Fibroblast of mammary gland (primary cell): ENCODE data around the gene PRLH.

Experiments
- DNase-seq: peaks from one replicate; pipeline ENCODE4 v3.0.0-alpha.2; 2010; ENCODE audit warnings: low read depth
- H3K4me3 ChIP-seq: 2 replicates; pipeline ENCODE4 v1.5.1; 2011; ENCODE audit warnings: low read depth, mild to moderate bottlenecking, low read length, moderate library complexity; ENCODE audit not compliant: control insufficient read depth
- TF ChIP-seq, protein P1 (sequence below): conservative IDR thresholded peaks from 2 replicates; pipeline ENCODE4 v1.5.1; 2011; ENCODE audit warnings: low read depth, low read length, inconsistent platforms; ENCODE audit not compliant: control insufficient read depth, insufficient read depth

Gene PRLH

DNA sequence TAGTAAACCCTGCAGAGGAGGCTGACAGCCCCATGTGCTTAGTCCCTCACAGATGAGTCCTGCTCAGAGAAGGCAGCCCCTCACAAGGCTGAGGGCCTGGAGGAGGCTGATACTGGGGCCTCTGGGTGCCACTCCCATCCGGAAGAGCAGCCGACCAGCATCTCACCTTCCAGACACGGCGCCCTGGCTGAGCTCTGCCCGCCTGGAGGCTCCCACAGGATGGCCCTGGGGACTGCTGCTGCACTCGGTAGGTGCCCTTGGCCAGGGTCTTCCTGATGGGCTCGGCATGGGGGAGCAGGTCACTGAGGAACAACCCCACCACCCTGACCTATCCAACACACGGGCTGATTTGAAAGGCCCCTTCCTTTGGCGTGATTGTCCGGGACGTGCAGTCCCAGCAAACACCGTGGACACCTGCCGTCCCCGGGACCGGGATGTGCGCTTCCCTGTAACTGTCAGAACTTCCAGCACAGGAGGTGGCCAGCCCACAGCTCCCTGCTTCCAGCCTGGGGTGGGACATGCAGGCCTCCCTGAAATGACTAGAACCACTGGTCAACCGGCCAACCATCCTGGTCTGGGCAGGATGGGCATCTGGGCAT lies 40.7 kb upstream of the PRLH start:
- TF ChIP-seq, protein P1, sequence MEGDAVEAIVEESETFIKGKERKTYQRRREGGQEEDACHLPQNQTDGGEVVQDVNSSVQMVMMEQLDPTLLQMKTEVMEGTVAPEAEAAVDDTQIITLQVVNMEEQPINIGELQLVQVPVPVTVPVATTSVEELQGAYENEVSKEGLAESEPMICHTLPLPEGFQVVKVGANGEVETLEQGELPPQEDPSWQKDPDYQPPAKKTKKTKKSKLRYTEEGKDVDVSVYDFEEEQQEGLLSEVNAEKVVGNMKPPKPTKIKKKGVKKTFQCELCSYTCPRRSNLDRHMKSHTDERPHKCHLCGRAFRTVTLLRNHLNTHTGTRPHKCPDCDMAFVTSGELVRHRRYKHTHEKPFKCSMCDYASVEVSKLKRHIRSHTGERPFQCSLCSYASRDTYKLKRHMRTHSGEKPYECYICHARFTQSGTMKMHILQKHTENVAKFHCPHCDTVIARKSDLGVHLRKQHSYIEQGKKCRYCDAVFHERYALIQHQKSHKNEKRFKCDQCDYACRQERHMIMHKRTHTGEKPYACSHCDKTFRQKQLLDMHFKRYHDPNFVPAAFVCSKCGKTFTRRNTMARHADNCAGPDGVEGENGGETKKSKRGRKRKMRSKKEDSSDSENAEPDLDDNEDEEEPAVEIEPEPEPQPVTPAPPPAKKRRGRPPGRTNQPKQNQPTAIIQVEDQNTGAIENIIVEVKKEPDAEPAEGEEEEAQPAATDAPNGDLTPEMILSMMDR: no peak
- no peak overlapping the region for H3K4me3 ChIP-seq
- no peak for DNase-seq

DNA sequence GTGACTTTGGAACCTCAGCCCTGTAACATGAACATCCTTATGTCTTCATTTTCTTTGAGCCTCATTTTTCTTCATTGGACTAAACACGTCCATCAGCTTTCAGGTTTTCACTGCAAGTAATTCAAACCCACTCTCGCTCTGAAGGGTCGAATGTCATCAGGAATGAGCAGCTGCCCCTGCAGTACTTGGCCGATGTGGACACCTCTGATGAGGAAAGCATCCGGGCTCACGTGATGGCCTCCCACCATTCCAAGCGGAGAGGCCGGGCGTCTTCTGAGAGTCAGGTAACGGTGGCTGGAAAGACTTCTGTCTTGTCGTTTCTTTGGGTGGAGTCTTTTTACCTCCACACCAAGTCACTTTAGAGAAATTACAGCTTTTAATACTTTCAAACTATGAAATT lies 39.1 kb upstream of the PRLH start:
- TF ChIP-seq, protein P1: no peak
- no peak for DNase-seq
- no peak overlapping the region for H3K4me3 ChIP-seq

DNA sequence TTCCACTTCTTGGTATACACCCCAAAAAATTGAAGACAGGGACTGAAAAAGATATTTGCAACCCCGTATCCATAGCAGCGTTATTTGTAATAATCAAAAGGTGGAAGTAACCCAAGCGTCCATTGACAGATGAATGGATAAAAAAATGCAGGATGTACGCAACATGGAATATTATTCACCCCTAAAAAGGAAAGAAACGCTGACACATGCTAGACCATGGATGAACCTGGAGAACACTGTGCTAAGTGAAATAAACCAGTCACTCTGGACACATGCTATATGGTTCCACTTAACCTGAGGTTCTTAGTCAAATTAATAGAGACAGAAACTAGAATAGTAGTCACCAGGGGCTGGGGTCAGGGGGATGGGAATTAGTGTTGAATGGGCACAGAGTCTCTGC lies 38.6 kb upstream of the PRLH start:
- TF ChIP-seq, protein P1: no peak
- no peak overlapping the region for H3K4me3 ChIP-seq
- no peak for DNase-seq

DNA sequence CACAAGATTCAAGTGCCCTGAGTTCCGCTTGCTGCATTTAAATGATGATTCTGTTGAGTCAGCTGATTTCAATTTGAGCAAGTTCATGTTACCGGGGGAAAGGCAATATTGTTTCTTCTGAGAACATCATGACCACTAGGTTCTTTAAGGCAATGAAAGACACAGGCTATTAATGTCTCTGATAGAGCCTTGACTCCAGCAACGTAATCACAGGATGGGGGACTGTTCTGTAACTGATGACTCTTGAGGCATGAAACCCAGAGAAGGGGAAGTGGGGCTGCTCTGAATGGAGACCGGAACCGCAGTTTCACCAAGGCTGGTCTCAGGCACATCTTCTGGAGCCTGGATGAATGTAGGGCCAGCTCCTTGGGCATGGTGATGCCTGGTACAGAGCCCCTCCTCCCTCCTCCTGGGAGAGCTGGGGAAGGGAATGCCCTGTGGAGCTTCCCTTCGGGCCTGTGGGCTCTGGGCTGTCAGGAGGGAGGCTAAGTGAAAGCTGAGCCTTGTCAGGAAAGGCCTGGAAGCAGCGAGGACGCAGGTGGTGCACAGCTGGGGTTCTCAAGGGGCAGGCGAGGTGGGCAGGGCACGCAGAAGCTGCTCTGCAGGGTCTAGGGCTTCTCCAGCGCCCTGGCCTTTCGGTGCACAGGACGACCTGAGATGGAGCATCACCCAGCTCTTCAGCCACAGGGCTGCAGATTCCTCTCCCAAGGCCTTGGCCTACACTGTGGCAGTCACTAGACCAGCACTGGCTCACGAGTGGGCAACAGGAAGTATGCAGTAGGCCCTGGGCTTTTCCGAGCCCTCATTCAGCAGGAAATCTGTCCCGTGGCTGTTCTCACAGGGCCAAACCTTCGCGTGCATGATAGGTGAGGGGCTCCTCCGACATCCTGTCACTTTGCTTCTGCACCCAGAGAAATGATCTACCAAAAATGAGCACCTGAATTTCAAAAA lies 36.6 kb upstream of the PRLH start:
- TF ChIP-seq, protein P1: no peak
- H3K4me3 ChIP-seq: no peak overlapping the region
- no peak for DNase-seq

DNA sequence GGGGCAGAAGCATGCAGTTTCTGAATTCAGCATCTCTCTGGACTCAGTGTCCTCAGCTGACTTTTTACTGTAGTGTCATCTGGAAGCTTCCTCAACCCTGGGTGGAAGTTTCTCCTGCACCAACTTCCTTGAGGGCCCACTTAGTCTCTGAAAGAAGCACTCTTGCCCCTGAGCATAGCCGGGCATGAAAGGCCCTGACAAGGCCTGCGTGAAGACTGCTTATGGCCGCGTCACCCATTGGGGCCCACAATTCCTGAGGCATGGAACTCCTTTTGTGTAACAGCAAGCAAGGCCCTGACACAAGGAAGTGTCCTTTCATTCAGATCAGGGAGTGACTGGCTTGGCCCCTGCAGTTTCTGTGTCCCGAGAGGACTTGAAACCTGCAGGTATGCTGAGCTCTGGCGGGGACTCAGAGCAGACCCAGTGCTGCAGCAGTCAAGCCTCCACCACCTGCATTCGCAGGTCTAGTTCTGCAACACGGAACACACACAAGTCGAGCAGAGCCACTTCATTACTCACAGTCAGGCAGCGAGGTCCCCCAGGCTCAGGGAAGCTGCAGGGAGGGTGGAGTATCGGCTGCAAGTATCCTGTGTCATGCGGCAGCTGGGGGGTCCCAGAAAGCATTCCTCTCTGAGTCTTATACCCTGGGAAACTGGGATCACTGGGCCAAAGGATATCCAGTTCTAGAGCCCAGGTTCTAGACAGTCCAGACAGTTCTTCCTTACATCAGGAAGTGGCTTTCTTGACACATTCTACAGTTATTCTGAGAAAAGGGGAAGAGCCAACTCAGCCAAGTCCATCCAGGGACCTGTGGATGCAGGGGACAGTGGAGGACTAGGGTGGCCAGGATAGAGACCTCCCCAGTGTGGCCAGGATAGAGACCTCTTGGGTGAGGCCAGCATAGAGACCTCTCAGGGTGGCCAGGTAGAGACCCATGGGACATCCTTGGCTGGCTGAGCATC lies 35.6 kb upstream of the PRLH start:
- DNase-seq: no peak
- TF ChIP-seq, protein P1: no peak
- H3K4me3 ChIP-seq: no peak overlapping the region

DNA sequence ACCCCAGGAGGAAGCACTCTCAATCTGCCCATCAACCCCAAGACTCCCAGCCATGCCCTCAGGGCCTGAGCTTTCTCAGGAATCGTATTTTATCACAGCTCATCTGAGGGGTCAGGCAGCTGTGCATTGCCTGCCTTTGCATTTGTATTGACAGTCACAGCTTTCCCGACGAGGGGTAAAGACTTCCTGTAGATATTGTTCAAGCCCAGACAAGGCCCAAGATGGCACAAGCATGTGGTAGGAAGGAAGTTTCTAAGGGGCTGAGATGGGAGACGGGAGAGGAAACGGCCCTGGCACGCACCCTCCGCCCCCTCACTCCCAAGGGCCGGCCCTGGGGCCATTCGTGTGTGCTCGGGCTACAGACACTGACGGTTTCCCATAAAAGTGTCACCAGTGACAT lies 34.2 kb upstream of the PRLH start:
- TF ChIP-seq, protein P1: no peak
- H3K4me3 ChIP-seq: no peak overlapping the region
- no peak for DNase-seq
